ENCODE data around the gene OR4K2. TPM values are rescaled to one million over a fixed set of nuclear protein-coding genes. Genes with fewer than 3 reads are reported as not detected.

OR4K2 gene
- total RNA-seq, 1 donor from 2014 or later = not detected

Other genes starting within 250 kb of the OR4K2 start
- gene OR11H2, start 161.3 kb upstream of the OR4K2 start, total RNA-seq = not detected in 2 replicates
- gene OR4Q3, start 131.6 kb upstream of the OR4K2 start, total RNA-seq = not detected in 2 replicates
- not detected in 2 replicates for gene OR4M1, start 101.6 kb upstream of the OR4K2 start, total RNA-seq
- gene OR4N2, start 71.4 kb upstream of the OR4K2 start, total RNA-seq = not detected in 2 replicates
- not detected in 2 replicates for gene OR4K5, start 45.5 kb downstream of the OR4K2 start, total RNA-seq
- not detected in 2 replicates for gene OR4K1, start 55.8 kb downstream of the OR4K2 start, total RNA-seq
- not detected in 2 replicates for gene OR4K15, start 100.4 kb downstream of the OR4K2 start, total RNA-seq
- gene OR4Q2, start 127.0 kb downstream of the OR4K2 start, total RNA-seq = not detected in 2 replicates
- gene OR4K14, start 144.2 kb downstream of the OR4K2 start, total RNA-seq = not detected in 2 replicates
- gene OR4K13, start 160.9 kb downstream of the OR4K2 start, total RNA-seq = not detected in 2 replicates
- gene OR4L1, start 184.9 kb downstream of the OR4K2 start, total RNA-seq = not detected in 2 replicates
- not detected in 2 replicates for gene OR4K17, start 235.6 kb downstream of the OR4K2 start, total RNA-seq

Data from lung microvascular endothelial cell (primary cell).